HepG2 (cell line): ENCODE measurements around the gene CEP131. TPM values are rescaled to one million over a fixed set of nuclear protein-coding genes. Genes with fewer than 3 reads are reported as not detected.

ENCODE experiments used
- ARID2 ChIP-seq: sonication (generic); formaldehyde crosslinking; IDR thresholded peaks from 2 replicates; pipeline ENCODE4 v1.8.1; 2022; ENCODE audit warnings: mild to moderate bottlenecking, missing genetic modification reagents, borderline replicate concordance
- BATF2 ChIP-seq: sonication (generic); formaldehyde crosslinking; IDR thresholded peaks from 2 replicates; pipeline ENCODE4 v1.8.0; 2022; ENCODE audit warnings: mild to moderate bottlenecking, missing genetic modification reagents, moderate library complexity
- BRF2 ChIP-seq: sonication (generic); formaldehyde crosslinking; IDR thresholded peaks from 2 replicates; pipeline ENCODE4 v1.8.1; 2022; ENCODE audit warnings: mild to moderate bottlenecking, missing genetic modification reagents
- GTF2F1 ChIP-seq: fragments of 150-350 bp; IDR thresholded peaks from 2 replicates; pipeline ENCODE4 v1.6.1; 2014; ENCODE audit warnings: low read length
- HIVEP1 ChIP-seq: sonication (generic); formaldehyde crosslinking; IDR thresholded peaks from 2 replicates; pipeline ENCODE4 v1.4.0; 2020; ENCODE audit warnings: mild to moderate bottlenecking, missing genetic modification reagents
- HNRNPK ChIP-seq: fragments of 200-400 bp; formaldehyde crosslinking; IDR thresholded peaks from 2 replicates; pipeline ENCODE4 v1.6.1; 2018; ENCODE audit warnings: low read length, low read depth, moderate library complexity, mild to moderate bottlenecking; ENCODE audit not compliant: poor library complexity, severe bottlenecking
- IKZF5 ChIP-seq: IDR thresholded peaks from 2 replicates; pipeline ENCODE4 v1.6.1; 2018; ENCODE audit warnings: missing genetic modification reagents, mild to moderate bottlenecking, missing compliant biosample characterization
- ISL2 ChIP-seq: sonication (generic); formaldehyde crosslinking; IDR thresholded peaks from 2 replicates; pipeline ENCODE4 v1.5.0; 2020; ENCODE audit warnings: missing genetic modification reagents
- NR2F2 ChIP-seq: IDR thresholded peaks from 2 replicates; pipeline ENCODE4 v1.6.1; 2012; ENCODE audit warnings: low read depth, inconsistent platforms, borderline replicate concordance
- RARA ChIP-seq: IDR thresholded peaks from 2 replicates; pipeline ENCODE4 v1.6.1; 2016; ENCODE audit warnings: missing genetic modification reagents, missing compliant biosample characterization
- RARG ChIP-seq: sonication (generic); formaldehyde crosslinking; IDR thresholded peaks from 2 replicates; pipeline ENCODE4 v1.4.0; 2020; ENCODE audit warnings: low read depth, mild to moderate bottlenecking, missing genetic modification reagents
- REPIN1 ChIP-seq: sonication (generic); formaldehyde crosslinking; IDR thresholded peaks from 2 replicates; pipeline ENCODE4 v1.8.0; 2022; ENCODE audit warnings: missing genetic modification reagents, low read depth, mild to moderate bottlenecking, borderline replicate concordance
- SAP130 ChIP-seq: IDR thresholded peaks from 2 replicates; pipeline ENCODE4 v1.6.1; 2016; ENCODE audit warnings: low read depth
- TBL1XR1 ChIP-seq: fragments of 150-350 bp; IDR thresholded peaks from 2 replicates; pipeline ENCODE4 v1.6.1; 2014; ENCODE audit warnings: borderline replicate concordance, low read length; ENCODE audit not compliant: partially characterized antibody
- U2AF2 ChIP-seq: fragments of 200-400 bp; formaldehyde crosslinking; IDR thresholded peaks from 2 replicates; pipeline ENCODE4 v1.6.1; 2017; ENCODE audit warnings: low read depth, mild to moderate bottlenecking, low read length
- ZBTB1 ChIP-seq: sonication (generic); formaldehyde crosslinking; IDR thresholded peaks from 2 replicates; pipeline ENCODE4 v1.4.0; 2020; ENCODE audit warnings: missing genetic modification reagents, borderline replicate concordance
- ZFP1 ChIP-seq: IDR thresholded peaks from 2 replicates; pipeline ENCODE4 v1.6.1; 2016
- ZNF101 ChIP-seq: sonication (generic); formaldehyde crosslinking; IDR thresholded peaks from 2 replicates; pipeline ENCODE4 v1.4.0; 2020; ENCODE audit warnings: mild to moderate bottlenecking, low read depth, missing genetic modification reagents, borderline replicate concordance
- ZNF180 ChIP-seq: sonication (generic); formaldehyde crosslinking; IDR thresholded peaks from 2 replicates; pipeline ENCODE4 v1.4.0; 2020; ENCODE audit warnings: low read depth, missing genetic modification reagents, borderline replicate concordance
- ZNF33B ChIP-seq: sonication (generic); formaldehyde crosslinking; IDR thresholded peaks from 2 replicates; pipeline ENCODE4 v1.5.1; 2020; ENCODE audit warnings: mild to moderate bottlenecking, missing genetic modification reagents
- ZNF431 ChIP-seq: sonication (generic); formaldehyde crosslinking; IDR thresholded peaks from 2 replicates; pipeline ENCODE4 v1.9.0; 2022; ENCODE audit warnings: missing genetic modification reagents, low read depth, mild to moderate bottlenecking, borderline replicate concordance
- ZNF549 ChIP-seq: sonication (generic); formaldehyde crosslinking; IDR thresholded peaks from 2 replicates; pipeline ENCODE4 v1.5.0; 2020; ENCODE audit warnings: missing genetic modification reagents
- ZNF564 ChIP-seq: sonication (generic); formaldehyde crosslinking; IDR thresholded peaks from 2 replicates; pipeline ENCODE4 v1.8.1; 2023; ENCODE audit warnings: mild to moderate bottlenecking, missing genetic modification reagents
- ZNF670 ChIP-seq: sonication (generic); formaldehyde crosslinking; IDR thresholded peaks from 2 replicates; pipeline ENCODE4 v1.8.0; 2022; ENCODE audit warnings: mild to moderate bottlenecking, missing genetic modification reagents, borderline replicate concordance
- ZNF773 ChIP-seq: sonication (generic); formaldehyde crosslinking; IDR thresholded peaks from 2 replicates; pipeline ENCODE4 v1.4.0; 2020; ENCODE audit warnings: missing genetic modification reagents, borderline replicate concordance
- polyA plus RNA-seq, 8 experiments: library from polyadenylated mRNA; depleted of rRNA in 3 of 8; stranded (reverse) in 7 of 8; unstranded in 1 of 8; fragments of >200 nt; fragmentation: Illumina TruSeq in 4 of 8; extraction: Trizol in 4 of 8; gene quantifications; 2 replicates each; pipeline versions ENCODE4 v1.2.1 to v1.2.3, GENCODE V29; 2011 to 2016; ENCODE audit warnings: low read depth in 4 of 8, missing spikeins in 1 of 8, mixed read lengths in 1 of 8; ENCODE audit not compliant: insufficient read depth in 1 of 8
- total RNA-seq, 5 experiments: library from RNA; depleted of rRNA; stranded (reverse); fragments of >200 nt; fragmentation: Illumina TruSeq; extraction: Trizol; gene quantifications; 2 replicates each; pipeline ENCODE4 v1.2.3, GENCODE V29; 2016; ENCODE audit warnings: low read depth in 1 of 5

CEP131 gene
- total and polyA plus RNA-seq, 2 of the 13 experiments (the other 11 are each of a cell fraction or from before 2014, with no cell fraction given) = 5.0 to 16.8 TPM

GRCh38 chr17:81238490-81238814 is 15.7 kb upstream of the CEP131 start (continued):
- no peak for TF ChIP-seq IKZF5 (CRISPR knock-in tag)
- no peak for TF ChIP-seq ZNF564 (CRISPR knock-in tag)
- TF ChIP-seq TBL1XR1 = no peak
- TF ChIP-seq ZNF101 (CRISPR knock-in tag) = no peak
- no peak for TF ChIP-seq SAP130 (CRISPR knock-in tag)
- 0 out of 2 replicates have a peak, but pooled peaks have one; percentile 13 for TF ChIP-seq ZNF773 (CRISPR knock-in tag)
- TF ChIP-seq ZBTB1 = no peak
- no peak for TF ChIP-seq ZFP1 (CRISPR knock-in tag)
- no peak for TF ChIP-seq GTF2F1
- no peak for TF ChIP-seq ZNF670 (CRISPR knock-in tag)
- 0 out of 2 replicates have a peak, but pooled peaks have one; percentile 23 for TF ChIP-seq ZNF180
- no peak for TF ChIP-seq HIVEP1 (CRISPR knock-in tag)
- TF ChIP-seq RARA (CRISPR knock-in tag) = no peak
- TF ChIP-seq ZNF549 = no peak
- TF ChIP-seq ZNF431 = peak; percentile 81; the same call in 1 of the 2 replicates
- no peak for TF ChIP-seq ARID2 (CRISPR knock-in tag)
- no peak for TF ChIP-seq NR2F2
- TF ChIP-seq BATF2 (CRISPR knock-in tag) = no peak
- no peak for TF ChIP-seq REPIN1
- TF ChIP-seq ISL2 (CRISPR knock-in tag) = no peak
- no peak for TF ChIP-seq HNRNPK
- TF ChIP-seq U2AF2 = no peak
- TF ChIP-seq BRF2 (CRISPR knock-in tag) = no peak
- TF ChIP-seq ZNF33B (CRISPR knock-in tag) = no peak
- TF ChIP-seq RARG (CRISPR knock-in tag) = 0 out of 2 replicates have a peak, but pooled peaks have one; percentile 37
- TF ChIP-seq, all 625 proteins: peak for 42
